HG03565 (cell line): ENCODE measurements around the gene CCDC122.
"Not testable (repeated sequence)": the region's sequence is repeated elsewhere in the genome, so short reads cannot be mapped to it uniquely, and the experiment has no call there.

Experiments
- ATAC-seq: cut with Tn5 transposase; IDR thresholded peaks from one replicate; pipeline ENCODE4 v1.9.1; 2021; ENCODE audit warnings: mild to moderate bottlenecking, moderate library complexity; ENCODE audit not compliant: unreplicated experiment

CCDC122 gene

DNA sequence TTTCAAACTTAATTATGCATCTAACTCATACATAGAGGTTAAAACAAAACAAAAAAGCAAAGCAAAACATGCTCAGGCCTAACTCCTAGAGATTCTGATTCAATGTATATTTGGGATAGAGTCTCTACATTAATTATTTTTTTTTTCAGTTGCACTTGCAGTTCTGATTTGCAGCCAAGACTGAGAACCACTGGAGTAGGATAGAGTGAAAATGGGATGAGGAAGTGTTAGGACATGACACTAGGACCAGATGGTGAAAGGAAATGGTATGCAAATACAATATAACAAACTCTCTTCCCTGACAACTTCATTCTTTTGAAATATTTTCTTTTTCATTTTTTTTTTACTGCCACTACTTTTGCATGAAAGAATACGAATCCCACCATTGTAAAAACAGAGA, 1.8 kb downstream of the CCDC122 start:
- no peak for ATAC-seq

DNA sequence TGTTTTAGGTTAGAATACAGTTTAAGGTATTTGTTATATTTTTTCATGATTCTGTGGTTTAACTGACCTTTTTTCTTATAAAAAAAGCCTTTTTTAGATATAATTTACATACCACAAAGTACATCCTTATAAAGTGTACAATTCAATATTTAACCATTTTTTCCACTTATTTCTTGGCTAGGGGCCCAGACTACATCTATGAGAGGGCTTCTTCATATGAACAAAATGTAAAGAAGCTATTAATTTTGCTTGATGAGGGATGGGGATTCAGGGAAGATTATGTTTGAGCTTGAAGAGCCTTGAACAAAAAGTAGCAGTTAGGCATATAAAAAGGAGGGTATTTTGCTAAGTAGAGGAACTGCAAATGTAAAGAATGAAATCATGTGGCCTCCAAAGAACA, 2.2 kb downstream of the CCDC122 start:
- no peak for ATAC-seq

DNA sequence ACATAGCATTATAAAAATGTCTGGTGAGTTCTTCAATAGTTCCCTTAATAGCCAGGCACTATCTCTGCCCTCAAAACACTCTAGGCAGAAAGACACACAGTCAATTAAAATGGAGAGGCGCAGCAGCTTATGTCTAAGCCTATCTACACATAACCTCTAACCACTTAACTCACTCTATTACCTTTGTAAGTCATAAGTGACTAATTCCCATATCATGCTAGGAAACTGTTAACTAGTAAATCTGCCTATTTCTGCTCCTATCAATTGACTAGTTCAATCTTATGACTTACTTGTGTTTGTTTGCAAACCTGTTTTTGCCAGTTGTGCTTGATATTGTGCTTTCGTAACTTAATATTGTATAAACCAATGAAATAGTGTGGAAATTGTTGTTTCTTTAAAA, 3.2 kb downstream of the CCDC122 start:
- ATAC-seq: no peak

DNA sequence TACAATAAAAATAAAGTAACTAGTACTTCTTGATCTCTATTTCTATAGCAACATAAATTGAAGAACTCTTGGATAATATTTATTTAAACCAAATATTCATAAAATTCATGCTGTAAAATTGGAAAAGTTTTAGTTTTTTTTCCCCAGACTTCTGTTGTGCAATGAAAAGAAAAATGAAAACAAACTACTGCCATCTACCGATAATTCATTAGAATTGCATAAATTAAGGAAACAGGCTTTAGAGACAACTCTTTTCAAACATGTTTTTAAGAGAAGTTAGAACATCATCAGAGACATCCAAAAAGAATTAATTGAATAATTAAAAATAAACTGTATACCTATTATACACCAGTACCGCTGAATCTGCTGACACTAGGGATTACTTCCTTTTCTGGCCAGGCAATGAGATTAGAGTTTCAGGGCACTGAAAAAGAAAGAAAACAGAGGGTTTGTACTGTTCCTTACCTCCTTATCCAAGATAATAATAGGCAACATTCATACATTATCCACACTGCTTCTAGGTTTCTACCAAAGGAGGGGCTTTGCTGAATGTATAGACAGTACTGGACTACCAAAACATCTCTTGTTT, 4.9 kb downstream of the CCDC122 start:
- ATAC-seq: no peak

DNA sequence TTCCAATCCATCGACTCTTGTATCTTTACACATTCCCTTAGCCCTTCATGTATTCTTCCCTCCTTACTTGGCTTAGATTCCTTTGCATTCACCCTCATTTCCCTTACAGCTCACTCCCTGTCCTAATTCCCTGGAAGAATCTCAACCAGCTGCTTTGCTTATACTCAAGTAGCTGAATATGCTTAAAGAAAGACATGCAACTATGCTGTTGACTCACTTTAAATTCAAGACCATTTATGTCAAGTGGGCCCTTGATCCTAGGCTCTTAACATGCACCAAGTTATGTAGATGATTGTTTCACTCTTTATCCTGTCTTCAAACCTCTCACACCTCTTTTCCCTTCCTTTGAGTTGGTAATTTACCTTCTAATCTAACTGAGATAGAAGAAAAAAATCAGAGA, 7.4 kb downstream of the CCDC122 start:
- no peak for ATAC-seq

DNA sequence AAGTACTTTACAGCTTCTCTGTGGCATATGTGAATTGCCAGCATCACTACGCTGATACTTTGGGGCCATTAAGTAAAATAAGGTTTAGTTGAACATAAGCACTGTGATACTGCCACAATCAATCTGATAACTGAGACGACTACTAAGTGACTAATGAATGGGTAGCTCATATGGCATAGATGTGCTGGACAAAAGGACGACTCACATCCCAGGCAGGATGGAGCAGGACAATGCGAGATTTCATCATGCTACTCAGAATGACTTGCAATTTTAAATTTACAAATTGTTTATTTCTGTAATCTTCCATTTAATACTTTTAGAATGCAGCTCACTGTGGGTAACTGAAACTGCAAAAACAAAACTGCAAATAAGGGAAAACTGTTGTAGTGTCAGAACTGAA, 13.6 kb downstream of the CCDC122 start:
- no peak for ATAC-seq

DNA sequence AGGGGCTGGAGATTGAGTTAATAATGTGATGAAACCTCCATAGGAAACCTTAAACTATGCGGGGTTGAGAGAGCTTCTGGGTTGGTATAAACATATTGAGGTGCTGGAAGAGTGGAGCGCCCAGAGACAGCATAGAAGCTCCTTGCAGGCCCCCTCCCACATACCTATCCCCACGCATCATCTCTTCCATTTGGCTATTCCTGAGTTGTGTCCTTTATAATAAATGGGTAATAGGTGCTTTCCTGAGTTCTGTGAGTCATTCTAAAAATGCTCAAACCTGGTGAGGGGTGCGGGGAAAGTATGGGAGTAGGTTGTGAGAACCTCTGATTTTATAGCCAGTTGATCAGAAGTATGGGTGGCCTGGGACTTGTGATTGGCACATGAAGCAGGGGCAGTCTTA, 14.6 kb downstream of the CCDC122 start:
- no peak for ATAC-seq

DNA sequence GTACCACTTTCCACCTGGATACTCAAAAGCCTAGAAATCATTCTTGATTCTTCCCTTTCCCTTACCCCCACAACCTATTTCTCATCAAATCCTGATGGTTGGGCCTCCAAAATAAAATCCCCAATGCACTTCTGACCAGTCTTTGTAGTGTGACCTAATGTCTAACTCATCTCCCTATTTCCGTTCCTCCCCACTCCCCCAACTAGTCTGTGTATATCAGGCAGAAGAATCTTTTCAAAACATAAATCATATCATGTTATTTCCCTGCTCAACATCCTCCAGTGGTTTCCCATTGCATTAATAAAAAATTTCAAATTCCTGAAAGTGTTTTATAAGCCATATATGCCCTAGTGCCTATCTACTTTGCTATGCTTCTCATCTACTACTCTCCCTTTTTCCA, 17.7 kb downstream of the CCDC122 start:
- no peak for ATAC-seq

DNA sequence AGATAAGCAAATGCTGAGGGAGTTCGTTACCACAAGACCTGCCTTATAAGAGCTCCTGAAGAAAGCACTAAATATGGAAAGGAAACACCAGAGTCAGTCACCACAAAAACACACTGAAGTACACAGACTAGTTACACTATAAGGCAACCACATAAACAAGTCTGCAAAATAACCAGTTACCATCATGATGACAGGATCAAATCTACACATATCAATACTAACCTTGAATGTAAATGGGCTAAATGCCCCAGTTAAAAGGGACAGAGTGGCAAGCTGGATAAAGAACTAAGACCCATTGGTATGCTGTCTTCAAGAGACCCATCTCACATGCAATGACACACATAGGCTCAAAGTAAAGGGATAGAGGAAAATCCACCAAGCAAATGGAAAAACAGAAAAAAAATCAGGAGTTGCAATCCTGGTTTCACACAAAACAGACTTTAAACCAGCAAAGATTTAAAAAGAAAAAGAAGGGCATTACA, 26.6 kb downstream of the CCDC122 start:
- ATAC-seq: no peak

DNA sequence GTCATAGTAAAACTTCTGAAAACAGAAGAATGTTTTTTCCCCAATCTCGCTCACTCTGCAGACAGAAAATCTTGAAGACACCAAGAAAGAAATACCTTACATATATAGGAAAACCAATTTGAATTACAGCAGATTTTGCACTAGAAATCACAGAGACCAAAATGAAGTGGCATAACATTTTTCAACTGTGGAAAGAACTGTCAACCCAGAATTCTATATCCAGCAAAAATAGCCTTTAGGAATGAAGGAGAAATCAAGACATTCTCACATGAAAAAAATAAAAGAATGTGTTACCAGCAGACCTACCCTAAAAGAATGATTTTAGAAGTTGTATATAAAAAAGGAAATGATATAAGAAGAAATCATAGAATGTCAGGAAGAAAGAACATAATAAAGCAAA, 28.7 kb downstream of the CCDC122 start:
- ATAC-seq: no peak

DNA sequence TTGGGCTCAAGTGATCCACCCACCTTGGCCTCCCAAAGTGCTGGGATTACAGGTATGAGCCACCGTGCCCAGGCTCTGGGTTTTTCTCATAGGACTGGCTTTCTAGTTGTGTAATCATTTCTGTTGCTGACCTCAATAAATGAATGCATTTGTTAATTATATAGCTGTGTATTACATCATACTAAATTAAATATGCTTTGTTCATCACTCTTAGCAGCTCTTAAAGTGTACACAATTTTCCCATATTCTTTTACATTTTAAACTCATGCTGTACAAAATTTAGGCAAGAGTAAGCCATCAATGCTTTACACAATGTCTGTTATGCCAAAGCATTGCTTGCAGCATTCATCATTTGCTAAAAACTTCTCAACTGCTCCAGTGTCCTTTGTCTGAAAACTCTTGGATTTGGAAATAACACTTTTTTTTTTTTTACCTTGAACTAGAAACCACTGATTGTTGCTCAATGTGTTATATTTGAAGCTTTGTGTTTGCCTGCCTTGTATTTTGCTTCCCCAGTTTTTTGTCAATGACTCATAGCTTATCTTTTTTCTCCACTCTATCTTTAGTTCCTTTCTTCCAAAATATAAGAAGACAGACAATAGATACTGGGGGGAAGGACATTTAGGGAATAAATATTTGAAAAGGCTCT, 31.4 kb downstream of the CCDC122 start:
- ATAC-seq: no peak

DNA sequence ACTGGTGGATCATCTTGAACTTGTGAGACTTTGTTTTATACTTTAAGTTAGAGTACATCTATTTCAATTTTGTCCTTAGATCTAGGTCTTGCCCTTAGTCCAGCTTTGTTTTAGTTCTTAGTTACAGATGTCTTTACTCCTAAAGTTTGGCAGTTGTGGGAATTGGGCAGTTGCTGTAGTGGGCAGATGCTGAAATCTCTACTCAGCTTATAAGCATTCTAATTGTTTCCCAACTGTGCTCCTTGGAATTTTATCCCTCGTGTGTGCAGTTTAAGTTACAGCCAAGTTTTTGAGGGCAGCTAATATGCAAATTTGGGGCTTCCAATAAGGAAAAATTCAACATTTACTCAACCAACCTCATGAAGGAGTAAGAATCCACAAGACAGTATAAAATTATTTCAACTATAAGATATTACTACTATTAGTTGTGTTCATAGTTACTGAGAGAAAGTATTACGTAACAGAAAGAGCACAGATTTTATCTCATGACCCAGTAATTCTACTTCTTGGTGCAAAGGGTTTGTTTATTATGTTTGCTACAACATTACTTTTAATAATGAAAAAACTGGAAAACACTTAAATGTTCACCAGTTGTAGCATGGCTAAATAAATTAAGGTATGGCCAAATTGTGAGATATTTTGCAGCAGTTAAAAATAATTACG, 32.9 kb downstream of the CCDC122 start:
- ATAC-seq: no peak

DNA sequence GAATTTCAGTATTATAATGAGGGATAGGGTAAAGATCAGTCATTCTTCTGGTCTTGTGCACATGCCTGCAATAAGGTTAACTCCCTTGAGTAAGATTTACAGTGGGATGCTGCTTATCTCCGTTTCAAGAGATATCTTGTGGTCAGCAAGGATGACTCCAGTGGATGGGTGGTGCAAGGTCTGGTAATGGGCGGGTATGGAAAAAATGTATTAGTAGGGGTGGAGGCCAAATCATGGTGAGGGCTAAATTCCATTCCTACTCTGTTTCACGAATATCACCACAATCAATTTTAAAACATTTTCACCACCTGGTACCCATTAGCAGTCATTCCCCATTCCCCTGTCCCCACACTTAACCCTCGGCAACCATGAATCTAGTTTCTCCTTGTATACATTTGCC, 40.6 kb downstream of the CCDC122 start:
- no peak for ATAC-seq

DNA sequence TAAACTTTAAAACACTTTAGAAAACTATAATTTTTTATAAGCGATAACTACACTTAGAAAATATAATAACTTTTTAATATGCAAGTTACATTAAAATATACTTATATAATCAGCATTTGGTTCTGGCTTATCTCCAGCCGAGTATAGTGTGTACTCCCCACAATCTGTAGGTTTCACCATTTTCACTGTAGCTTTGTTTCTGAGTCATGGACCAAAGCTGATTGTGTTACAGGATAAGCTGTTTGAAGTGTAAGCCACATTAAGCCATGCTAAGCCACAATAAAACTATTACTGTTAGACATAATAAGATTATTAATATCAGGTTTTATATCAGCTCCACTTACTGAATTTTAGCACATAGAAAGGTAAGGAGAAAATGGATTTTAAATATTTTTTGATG, 43.8 kb downstream of the CCDC122 start:
- ATAC-seq: no peak

DNA sequence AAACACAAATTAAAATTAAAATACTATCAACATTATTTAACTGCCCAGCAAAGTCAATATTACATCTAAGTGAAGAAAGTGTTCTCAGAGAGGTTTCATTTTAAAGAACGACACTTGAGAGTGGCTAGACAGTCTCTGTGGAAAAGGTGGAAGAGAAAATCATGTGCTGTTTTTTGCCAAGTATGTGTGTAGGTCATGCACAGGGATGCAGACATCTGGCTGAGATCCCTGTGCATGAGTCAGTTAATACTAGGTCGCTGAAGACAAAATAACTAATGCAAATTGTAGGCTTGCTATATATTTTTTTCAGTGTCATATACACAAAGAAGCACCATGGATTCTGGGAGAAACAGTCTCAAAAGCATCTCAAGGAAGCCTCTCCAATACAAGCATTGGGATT, 48.5 kb downstream of the CCDC122 start:
- no peak for ATAC-seq

DNA sequence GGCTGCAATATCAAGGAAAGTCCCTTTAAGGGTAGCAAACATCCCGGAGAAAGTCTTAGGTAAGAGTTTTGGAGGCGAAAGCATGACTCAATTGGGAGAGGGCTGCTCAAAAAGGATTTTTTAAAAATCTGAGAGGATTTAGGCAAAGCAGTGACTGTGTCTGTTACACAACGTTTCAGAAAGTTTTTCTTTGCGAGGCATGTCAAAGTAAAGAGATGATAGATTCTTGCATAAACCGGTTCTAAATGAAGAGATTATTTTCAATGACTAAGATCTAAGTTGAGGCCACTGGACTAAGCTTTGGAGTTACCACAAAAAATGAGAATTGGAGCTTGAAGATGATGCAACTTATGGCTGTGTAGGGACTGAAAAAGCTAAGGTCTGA, 49.1 kb downstream of the CCDC122 start:
- no peak for ATAC-seq

DNA sequence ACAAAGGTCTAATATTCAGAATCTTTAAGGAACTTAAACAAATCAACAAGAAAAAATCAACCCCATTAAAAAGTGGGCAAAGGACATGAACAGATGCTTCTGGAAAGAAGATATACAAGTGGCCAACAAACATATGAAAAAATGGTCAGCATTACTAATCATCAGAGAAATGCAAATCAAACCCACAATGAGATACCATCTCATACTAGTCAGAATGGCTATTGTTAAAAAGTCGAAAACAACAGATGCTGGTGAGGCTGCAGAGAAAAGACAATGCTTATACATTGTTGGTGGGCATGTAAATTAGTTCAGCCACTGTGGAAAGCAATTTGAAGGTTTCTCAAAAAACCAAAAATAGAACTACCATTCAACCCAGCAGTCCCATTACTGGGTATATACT, 54.9 kb downstream of the CCDC122 start:
- ATAC-seq: not testable (repeated sequence)

DNA sequence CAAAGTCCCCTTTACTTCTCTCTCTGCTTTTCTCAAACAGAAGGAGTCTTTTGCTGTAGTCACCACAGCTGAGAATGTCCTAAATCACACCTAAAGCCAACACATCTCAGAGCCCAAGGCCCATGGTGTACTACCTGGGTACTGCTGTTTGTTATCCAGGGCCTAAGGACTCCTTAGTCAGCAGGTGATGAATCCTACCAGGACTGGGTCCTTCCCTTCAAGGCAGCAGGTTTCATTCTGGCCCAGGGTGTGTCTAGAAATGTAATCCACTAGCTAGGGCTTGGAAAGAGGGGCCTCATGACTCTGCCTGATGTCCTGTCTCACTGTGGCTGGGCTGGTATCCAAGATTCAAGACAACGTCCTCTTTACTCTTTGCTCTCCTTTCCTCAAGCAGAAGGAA, 56.6 kb downstream of the CCDC122 start:
- ATAC-seq: no peak

DNA sequence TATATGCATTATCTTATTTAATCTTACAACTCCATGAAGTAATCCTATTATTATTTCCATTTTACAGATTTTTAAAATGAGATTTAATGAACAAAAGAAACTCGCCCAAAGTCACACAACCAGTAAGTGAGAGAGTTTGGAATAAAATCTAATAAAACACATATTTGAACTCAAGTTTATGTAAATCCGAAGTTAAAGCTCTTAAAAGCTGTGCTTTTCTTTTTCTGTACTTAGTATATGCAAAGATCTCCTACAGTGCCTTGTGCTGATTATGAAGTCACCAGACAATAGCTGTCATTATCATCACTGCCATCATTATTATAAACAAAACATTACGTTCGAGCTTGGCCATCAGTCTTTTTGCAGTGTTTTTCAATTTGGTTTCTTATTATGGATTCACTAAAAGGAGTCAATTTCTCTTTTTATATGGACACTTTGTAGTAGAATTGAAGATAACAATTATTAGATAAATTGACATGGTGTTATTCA, 63.1 kb downstream of the CCDC122 start:
- no peak for ATAC-seq

DNA sequence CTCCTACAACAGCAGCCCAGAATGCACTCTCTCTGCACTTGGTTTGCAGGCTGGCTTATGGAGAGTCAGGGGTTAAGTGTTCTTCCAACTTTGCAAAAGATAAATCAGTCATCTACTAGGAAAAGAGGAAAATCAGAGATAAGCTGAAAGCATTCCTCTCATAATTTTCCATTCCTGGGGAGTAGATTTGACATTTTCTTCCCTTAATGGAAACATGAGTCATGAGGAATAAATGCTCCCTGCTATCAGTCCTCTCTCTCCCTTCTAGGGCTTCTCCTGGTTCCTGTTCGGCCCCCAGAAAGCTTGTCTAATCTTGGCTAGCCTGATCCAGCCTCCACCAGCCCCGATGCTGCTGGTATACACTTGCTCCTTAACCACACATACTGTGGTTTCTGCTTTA, 64.3 kb downstream of the CCDC122 start:
- no peak for ATAC-seq

DNA sequence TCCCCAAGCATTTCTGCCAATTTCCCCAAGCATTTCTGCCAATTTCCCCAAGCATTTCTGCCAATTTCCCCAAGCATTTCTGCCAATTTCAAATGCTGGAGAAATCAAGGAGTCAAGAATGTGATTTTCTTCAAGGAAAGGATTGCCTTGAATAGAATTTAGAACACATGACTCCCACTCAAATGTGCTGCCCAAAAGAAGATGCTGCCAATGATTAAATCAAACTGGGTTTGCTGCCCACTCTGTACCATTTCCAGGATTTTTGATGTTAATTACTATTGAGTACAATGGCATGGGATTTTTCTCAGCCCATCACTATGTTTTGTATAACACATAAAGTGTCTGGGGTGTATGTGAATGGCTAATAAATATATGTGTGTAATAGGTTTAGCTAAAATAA, 70.9 kb downstream of the CCDC122 start:
- ATAC-seq: no peak

DNA sequence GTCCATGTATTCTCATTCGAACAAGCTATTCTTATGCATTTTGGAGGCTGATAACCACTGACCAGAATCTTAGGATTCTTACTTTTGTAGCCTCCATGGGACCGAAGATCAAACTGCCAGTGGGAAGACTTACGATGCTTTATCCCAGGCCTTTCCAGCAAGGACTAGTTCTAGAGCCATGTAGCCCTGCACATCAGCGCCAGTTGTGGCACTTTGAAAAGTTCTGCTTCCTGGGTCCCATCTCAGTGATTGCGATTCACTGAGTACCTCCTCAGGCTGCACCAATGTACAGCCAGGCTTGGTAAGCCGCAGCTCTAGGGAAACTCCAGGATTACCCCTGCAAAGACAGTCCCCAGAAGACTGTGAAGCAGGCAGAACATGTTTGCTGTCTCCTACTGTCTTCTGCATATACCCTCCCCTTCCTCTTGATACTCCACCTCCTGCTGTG, 73.8 kb downstream of the CCDC122 start:
- no peak for ATAC-seq
